Colonic mucosa (tissue), 4 donors: ENCODE measurements around the gene GALNT3. TPM values are rescaled to one million over a fixed set of nuclear protein-coding genes. Genes with fewer than 3 reads are reported as not detected.

Source experiments
- DNase-seq: peaks from one replicate; pipeline ENCODE4 v3.0.0-alpha.2; 2020
- H3K27ac ChIP-seq: fragments of 200-600 bp; one replicate; pipeline ENCODE4 v1.8.0; 2021
- H3K27me3 ChIP-seq: fragments of 200-600 bp; one replicate; pipeline ENCODE4 v1.8.0; 2021
- H3K36me3 ChIP-seq: fragments of 200-600 bp; one replicate; pipeline ENCODE4 v1.8.0; 2021
- H3K4me1 ChIP-seq: fragments of 200-600 bp; one replicate; pipeline ENCODE4 v1.8.0; 2021; ENCODE audit warnings: mild to moderate bottlenecking
- H3K4me3 ChIP-seq: fragments of 200-600 bp; one replicate; pipeline ENCODE4 v1.8.0; 2021
- H3K9ac ChIP-seq, 2 donors: one replicate each; pipeline ENCODE4 v1.7.0; 2013; ENCODE audit warnings: control low read depth in 2 of 2, low read depth in 2 of 2, low read length in 2 of 2
- H3K9me3 ChIP-seq: fragments of 200-600 bp; one replicate; pipeline ENCODE4 v1.8.0; 2021
- intact Hi-C: fragments of 100-400 bp; cut with DNase I; formaldehyde crosslinking; loops from one replicate; pipeline ENCODE4 v1.14.1; 2022
- total RNA-seq, 2 donors: library from RNA; stranded (reverse); fragmentation: NEBNext Ultra II Directional in 1 of 2; extraction: Animal tissue kit (Norgen Biotek cat#: 25700) in 1 of 2; gene quantifications; one replicate each; pipeline ENCODE4 v1.2.1, GENCODE V29; 2021
- TF ChIP-seq, protein P1 (sequence below): fragments of 200-600 bp; IDR thresholded peaks from one replicate; pipeline ENCODE4 v1.8.0; 2022; ENCODE audit warnings: antibody characterized with exemption, mild to moderate bottlenecking
- donor health status: healthy.
- donor health status: DM: no; HTN: no; CAD: no.
- donor health status: DM: no; HTN: no; CAD: no.

The GALNT3 gene
- total RNA-seq, 2 donors from 2014 or later, result 86.2 to 117 TPM

DNA sequence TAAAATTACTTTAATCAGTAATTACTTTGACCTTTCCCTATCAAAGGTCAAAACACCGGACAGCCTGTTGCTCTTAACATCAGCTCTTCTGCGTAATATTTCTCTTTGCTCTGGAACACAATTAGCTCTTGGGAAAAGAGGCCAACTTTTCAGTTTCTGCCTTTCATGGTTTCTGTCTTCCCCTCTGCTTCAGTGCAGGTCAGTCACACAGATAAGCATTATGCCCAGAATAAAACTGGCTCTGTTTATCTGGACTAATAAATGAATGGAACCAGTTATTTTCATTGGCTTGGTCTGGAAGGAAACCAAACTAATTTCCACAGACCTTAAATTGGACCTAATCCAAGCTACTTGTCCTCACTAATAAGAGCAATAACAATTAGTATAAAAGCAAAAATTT is 26.2 kb upstream of the GALNT3 start:
- intact Hi-C loops, result no loop called here
- Histone ChIP-seq H3K4me3 (no peak overlapping the region), H3K36me3 (no peaks in the 10 kb centered on the region), H3K27ac (no peak overlapping the region), H3K4me1 (no peaks in the 10 kb centered on the region), H3K9me3 (no peaks in the 10 kb centered on the region), H3K9ac (no peak overlapping the region), H3K27me3 (no peaks in the 10 kb centered on the region)
- TF ChIP-seq, protein P1, sequence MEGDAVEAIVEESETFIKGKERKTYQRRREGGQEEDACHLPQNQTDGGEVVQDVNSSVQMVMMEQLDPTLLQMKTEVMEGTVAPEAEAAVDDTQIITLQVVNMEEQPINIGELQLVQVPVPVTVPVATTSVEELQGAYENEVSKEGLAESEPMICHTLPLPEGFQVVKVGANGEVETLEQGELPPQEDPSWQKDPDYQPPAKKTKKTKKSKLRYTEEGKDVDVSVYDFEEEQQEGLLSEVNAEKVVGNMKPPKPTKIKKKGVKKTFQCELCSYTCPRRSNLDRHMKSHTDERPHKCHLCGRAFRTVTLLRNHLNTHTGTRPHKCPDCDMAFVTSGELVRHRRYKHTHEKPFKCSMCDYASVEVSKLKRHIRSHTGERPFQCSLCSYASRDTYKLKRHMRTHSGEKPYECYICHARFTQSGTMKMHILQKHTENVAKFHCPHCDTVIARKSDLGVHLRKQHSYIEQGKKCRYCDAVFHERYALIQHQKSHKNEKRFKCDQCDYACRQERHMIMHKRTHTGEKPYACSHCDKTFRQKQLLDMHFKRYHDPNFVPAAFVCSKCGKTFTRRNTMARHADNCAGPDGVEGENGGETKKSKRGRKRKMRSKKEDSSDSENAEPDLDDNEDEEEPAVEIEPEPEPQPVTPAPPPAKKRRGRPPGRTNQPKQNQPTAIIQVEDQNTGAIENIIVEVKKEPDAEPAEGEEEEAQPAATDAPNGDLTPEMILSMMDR, result no peak
- no peak for DNase-seq

DNA sequence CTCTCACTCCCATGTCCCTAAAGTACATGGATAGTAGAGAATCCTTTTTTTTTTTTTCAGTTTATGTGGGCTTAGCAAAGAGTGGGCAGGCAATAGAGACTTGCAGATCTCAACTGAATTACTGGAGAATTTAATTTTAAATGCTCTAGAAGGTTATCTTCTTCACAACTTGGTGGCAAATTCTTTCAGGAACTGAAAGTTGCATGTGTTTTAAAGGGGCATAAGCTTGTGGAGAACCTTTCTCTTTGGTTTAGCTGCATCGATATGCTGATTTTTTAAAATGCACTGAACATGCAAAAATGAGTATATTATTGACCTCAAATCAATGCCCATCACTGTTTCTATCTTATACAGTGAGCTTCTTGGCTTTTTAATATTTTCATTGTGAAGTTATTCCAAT is 24.9 kb upstream of the GALNT3 start:
- no peak overlapping the region for H3K4me3 ChIP-seq
- H3K4me1 ChIP-seq, result no peaks in the 10 kb centered on the region
- no peak for DNase-seq
- TF ChIP-seq, protein P1, result no peak
- intact Hi-C loops, result no loop called here
- no peak overlapping the region for H3K27ac ChIP-seq
- no peak overlapping the region for H3K9ac ChIP-seq
- no peaks in the 10 kb centered on the region for H3K27me3 ChIP-seq
- H3K36me3 ChIP-seq, result no peaks in the 10 kb centered on the region
- no peaks in the 10 kb centered on the region for H3K9me3 ChIP-seq

DNA sequence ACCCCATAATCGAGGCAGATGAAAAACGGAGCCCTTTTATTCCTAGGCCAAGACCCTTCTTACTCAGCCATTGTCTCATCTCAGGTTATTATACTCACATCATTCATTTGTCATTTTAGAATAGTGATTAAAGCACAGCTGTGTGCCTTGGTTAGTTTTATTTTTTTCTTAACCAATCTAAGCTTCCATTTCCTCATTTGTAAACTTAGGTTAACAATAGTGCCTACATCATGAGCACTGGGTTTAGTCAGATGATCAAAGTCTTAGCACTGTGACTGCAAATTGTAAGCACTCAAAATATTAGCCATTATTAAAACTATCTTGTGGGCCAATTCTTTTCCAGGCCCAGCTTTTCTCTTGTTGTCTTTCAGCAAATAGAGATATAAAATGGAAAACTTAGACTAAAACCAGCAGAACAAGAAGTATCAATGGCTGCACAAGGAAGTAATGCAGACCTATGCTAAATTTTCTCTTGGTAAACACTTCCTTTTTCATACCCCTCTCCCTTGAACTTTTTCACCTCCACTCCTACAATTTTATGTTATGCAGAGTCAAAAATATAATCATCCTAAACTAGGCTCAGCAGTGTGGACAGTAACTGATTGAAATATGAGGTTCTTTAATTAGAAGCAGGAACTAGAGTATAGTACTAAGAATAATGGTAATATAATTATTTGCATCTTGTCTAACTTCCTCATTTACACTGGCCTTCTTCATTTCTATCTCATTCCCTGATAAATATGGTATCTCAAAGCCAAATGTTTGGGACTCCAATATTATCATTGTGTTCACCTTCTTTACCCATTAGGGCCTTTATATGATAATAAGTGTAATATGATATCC is 21.5 kb upstream of the GALNT3 start:
- H3K27me3 ChIP-seq, result no peaks in the 10 kb centered on the region
- no peak overlapping the region for H3K9ac ChIP-seq
- no peak overlapping the region for H3K4me3 ChIP-seq
- no peaks in the 10 kb centered on the region for H3K4me1 ChIP-seq
- H3K9me3 ChIP-seq, result no peaks in the 10 kb centered on the region
- no peak for DNase-seq
- TF ChIP-seq, protein P1, result no peak
- intact Hi-C loops, result no loop called here
- no peaks in the 10 kb centered on the region for H3K36me3 ChIP-seq
- no peak overlapping the region for H3K27ac ChIP-seq

DNA sequence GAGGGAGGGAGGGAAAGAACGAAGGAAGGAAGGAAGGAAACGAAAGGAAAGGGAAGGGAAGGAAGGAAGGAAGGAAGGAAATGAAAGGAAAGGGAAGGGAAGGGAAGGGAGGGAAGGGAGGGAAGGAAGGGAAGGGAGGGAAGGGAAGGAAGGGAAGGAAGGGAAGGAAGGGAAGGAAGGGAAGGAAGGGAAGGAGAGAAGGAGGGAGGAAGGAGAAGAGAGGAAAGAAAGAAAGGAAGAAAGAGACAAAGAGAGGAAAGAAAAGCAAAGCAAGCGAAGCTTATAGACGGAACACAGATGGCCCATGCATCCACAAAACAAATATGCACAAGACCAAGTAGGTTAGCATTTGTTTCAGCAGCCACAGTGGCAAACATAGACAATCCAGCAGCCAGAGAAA is 20.4 kb upstream of the GALNT3 start:
- H3K9me3 ChIP-seq, result no peaks in the 10 kb centered on the region
- no peak overlapping the region for H3K4me3 ChIP-seq
- no peaks in the 10 kb centered on the region for H3K27me3 ChIP-seq
- H3K4me1 ChIP-seq, result no peaks in the 10 kb centered on the region
- TF ChIP-seq, protein P1, result no peak
- no peak for DNase-seq
- H3K36me3 ChIP-seq, result no peaks in the 10 kb centered on the region
- intact Hi-C loops, result no loop called here
- H3K9ac ChIP-seq, result no peak overlapping the region
- no peak overlapping the region for H3K27ac ChIP-seq

DNA sequence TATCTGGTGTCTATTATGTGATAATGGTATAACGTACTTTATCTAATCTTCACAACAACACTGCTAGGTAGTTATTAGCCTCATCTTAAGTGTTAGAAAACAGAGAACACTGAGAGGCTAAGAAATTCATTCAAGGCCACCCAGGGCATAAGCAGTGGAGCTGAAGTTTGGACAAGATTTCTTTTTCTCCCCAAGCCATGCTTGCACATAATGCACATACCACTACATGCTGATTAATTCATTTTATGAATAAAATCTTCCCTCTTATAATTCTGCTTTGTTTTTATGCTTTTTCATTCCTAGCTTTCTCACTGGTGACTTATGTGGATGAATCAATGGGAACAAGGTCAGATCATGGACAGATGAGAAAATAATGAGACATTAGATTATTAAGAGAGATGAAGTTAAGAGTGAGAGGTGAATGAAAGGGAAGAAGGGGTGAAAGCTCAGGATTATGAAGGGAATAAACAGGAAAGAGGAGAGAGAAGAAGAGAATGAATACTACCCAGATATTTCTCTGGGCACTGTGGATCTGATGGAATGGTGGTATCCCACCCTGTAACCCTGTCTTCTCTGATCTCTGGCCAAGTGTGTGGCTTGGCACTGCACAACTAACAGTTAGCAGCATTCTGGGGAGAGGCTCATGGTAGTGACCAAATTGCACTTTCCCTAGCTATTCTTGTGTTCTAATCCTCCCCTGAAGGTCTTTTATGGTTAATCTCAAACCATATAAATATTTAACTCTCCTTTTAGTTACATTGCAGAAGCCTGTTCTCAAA is 17.7 kb upstream of the GALNT3 start:
- no peak for DNase-seq
- intact Hi-C loops, result no loop called here
- H3K9me3 ChIP-seq, result no peaks in the 10 kb centered on the region
- no peak overlapping the region for H3K27ac ChIP-seq
- H3K4me1 ChIP-seq, result no peaks in the 10 kb centered on the region
- H3K27me3 ChIP-seq, result no peaks in the 10 kb centered on the region
- H3K9ac ChIP-seq, result no peak overlapping the region
- no peak overlapping the region for H3K4me3 ChIP-seq
- no peaks in the 10 kb centered on the region for H3K36me3 ChIP-seq
- TF ChIP-seq, protein P1, result no peak
